Bronchial epithelial cell (primary cell): ENCODE data around the gene VMP1. TPM values are rescaled to one million over a fixed set of nuclear protein-coding genes. Genes with fewer than 3 reads are reported as not detected.
"Not testable (repeated sequence)": the region's sequence is repeated elsewhere in the genome, so short reads cannot be mapped to it uniquely, and the experiment has no call there.

Source experiments
- DNase-seq: peaks from one replicate; pipeline ENCODE4 v3.0.0-alpha.2; 2010; ENCODE audit warnings: low read depth
- FAIRE-seq: peaks from 2 replicates; lab custom pipeline; 2011; peaks lifted over from hg19 to GRCh38; lab: Jason Lieb, UNC
- H3K27me3 ChIP-seq: 2 replicates; pipeline ENCODE4 v1.5.1; 2011; ENCODE audit warnings: low read length; ENCODE audit not compliant: control insufficient read depth, insufficient read depth
- H3K36me3 ChIP-seq: 2 replicates; pipeline ENCODE4 v1.5.1; 2011; ENCODE audit warnings: low read length; ENCODE audit not compliant: control insufficient read depth, insufficient read depth
- H3K4me3 ChIP-seq: 2 replicates; pipeline ENCODE4 v1.5.1; 2011; ENCODE audit warnings: mild to moderate bottlenecking, low read depth, low read length, control low read depth
- CTCF ChIP-seq: IDR thresholded peaks from 2 replicates; pipeline ENCODE4 v1.5.1; 2011; ENCODE audit warnings: mild to moderate bottlenecking, moderate library complexity, low read length, control low read depth, inconsistent platforms; ENCODE audit not compliant: insufficient read depth, severe bottlenecking
- total RNA-seq: library from RNA; depleted of rRNA; stranded (reverse); fragments of >200 nt; gene quantifications from 2 replicates; pipeline ENCODE4 v1.2.1, GENCODE V29; 2014

VMP1 gene
- total RNA-seq, 1 donor from 2014 or later: 120 TPM

- no peaks in the 10 kb centered on the region for H3K27me3 ChIP-seq
- H3K4me3 ChIP-seq: no peak overlapping the region
- DNase-seq (no peak), FAIRE-seq (no peak)
- TF ChIP-seq CTCF: no peak
- peaks cover 2% of the 10 kb centered on the region for H3K36me3 ChIP-seq
Measured at GRCh38 chr17:59776577-59776976, 69.1 kb downstream of the VMP1 start.

GRCh38 chr17:59777033-59777432 is 69.6 kb downstream of the VMP1 start:
- FAIRE-seq (no peak), DNase-seq (no peak)
- no peaks in the 10 kb centered on the region for H3K27me3 ChIP-seq
- no peak for TF ChIP-seq CTCF
- H3K4me3 ChIP-seq: no peak overlapping the region
- peaks cover 2% of the 10 kb centered on the region for H3K36me3 ChIP-seq

- DNase-seq: no peak
- no peak for TF ChIP-seq CTCF
- peak; percentile 28 for FAIRE-seq
- no peaks in the 10 kb centered on the region for H3K27me3 ChIP-seq
- peaks cover 2% of the 10 kb centered on the region for H3K36me3 ChIP-seq
- no peak overlapping the region for H3K4me3 ChIP-seq
Measured at GRCh38 chr17:59778996-59779395, 71.5 kb downstream of the VMP1 start.

GRCh38 chr17:59779521-59779920 is 72.1 kb downstream of the VMP1 start:
- DNase-seq: no peak
- TF ChIP-seq CTCF: no peak
- Histone ChIP-seq H3K27me3 (no peaks in the 10 kb centered on the region), H3K36me3 (peaks cover 2% of the 10 kb centered on the region), H3K4me3 (no peak overlapping the region)
- FAIRE-seq: no peak

- FAIRE-seq, H3K36me3 ChIP-seq, H3K4me3 ChIP-seq, H3K27me3 ChIP-seq, DNase-seq: not testable (repeated sequence)
Measured at GRCh38 chr17:59780548-59780947, 73.1 kb downstream of the VMP1 start.

- no peak for FAIRE-seq
- no peak for TF ChIP-seq CTCF
- Histone ChIP-seq H3K4me3 (no peak overlapping the region), H3K27me3 (no peaks in the 10 kb centered on the region), H3K36me3 (no peaks in the 10 kb centered on the region)
- peak; percentile 76 for DNase-seq
Measured at GRCh38 chr17:59783221-59784047, 76.0 kb downstream of the VMP1 start.
